HCT116 (cell line): ENCODE results near the gene NUDT2. TPM values are rescaled to one million over a fixed set of nuclear protein-coding genes. Genes with fewer than 3 reads are reported as not detected.

ENCODE experiments used
- ATAC-seq: fragments of 200-7000 bp; cut with Tn5 transposase; 2 replicates; pipeline ENCODE4 v1.9.1; 2020; ENCODE audit warnings: mild to moderate bottlenecking, moderate library complexity
- BruUV-seq: library from RNA; stranded (reverse); fragments of 400-500 nt; replicated peaks from 2 replicates; lab custom pipeline; 2021; lab: Mats Ljungman, UMichigan
- CTCF ChIA-PET: fragments of 300-600 bp; sonication (Branson Sonifier 250); formaldehyde crosslinking; loops from one replicate; lab custom pipeline; 2021; ENCODE audit warnings: antibody characterized with exemption; lab: Charles Lee
- POLR2A ChIA-PET: fragments of 300-600, 350-600 bp; sonication (Branson Sonifier 250); formaldehyde crosslinking; loops from one replicate; lab custom pipeline; 2021; ENCODE audit warnings: antibody characterized with exemption; lab: Charles Lee
- RAD21 ChIA-PET, 2 experiments: fragments of 300-600 bp; sonication (Branson Sonifier 250); formaldehyde crosslinking; loops; one replicate each; lab custom pipeline; 2023; ENCODE audit warnings: low total read pairs in 2 of 2; ENCODE audit not compliant: uncharacterized antibody in 2 of 2, unreplicated experiment in 2 of 2, low non-redundant PET in 1 of 2; lab: Charles Lee
- DNase-seq: peaks from one replicate; pipeline ENCODE4 v3.0.0-alpha.2; 2010; ENCODE audit warnings: low read depth, low spot score
- H2AFZ ChIP-seq: fragments of 200-600 bp; shearing (Covaris generic), sonication (generic); 2 replicates; pipeline ENCODE4 v1.6.1; 2017; ENCODE audit warnings: low read depth, mixed run types, mixed read lengths, antibody characterized with exemption, low read length; ENCODE audit not compliant: poor library complexity, severe bottlenecking
- H3K27ac ChIP-seq: 2 replicates; pipeline ENCODE4 v1.5.1; 2012; ENCODE audit warnings: low read depth, low read length
- H3K27me3 ChIP-seq: fragments of 200-600 bp; sonication (generic); 2 replicates; pipeline ENCODE4 v1.6.1; 2016; ENCODE audit warnings: mixed run types, low read length, mixed read lengths; ENCODE audit not compliant: insufficient read depth
- H3K36me3 ChIP-seq, 2 experiments: fragments of 200-500 bp in 1 of 2; fragments of 200-600 bp in 1 of 2; sonication (Bioruptor generic) in 1 of 2; sonication (generic) in 1 of 2; 2 replicates each; pipeline versions ENCODE4 v1.5.1 to v1.6.1; 2014 to 2016; ENCODE audit warnings: low read length in 2 of 2, inconsistent platforms in 1 of 2, mixed read lengths in 1 of 2, mixed run types in 1 of 2; ENCODE audit not compliant: insufficient read depth in 2 of 2, control insufficient read depth in 1 of 2
- H3K4me1 ChIP-seq, 2 experiments: fragments of 200-600 bp in 1 of 2; sonication (generic) in 1 of 2; 2 replicates each; pipeline versions ENCODE4 v1.5.1 to v1.6.1; 2012 to 2017; ENCODE audit warnings: low read length in 2 of 2, inconsistent platforms in 1 of 2, mild to moderate bottlenecking in 1 of 2, mixed read lengths in 1 of 2, mixed run types in 1 of 2, moderate library complexity in 1 of 2; ENCODE audit not compliant: insufficient read depth in 2 of 2, control insufficient read depth in 1 of 2
- H3K4me2 ChIP-seq: fragments of 200-600 bp; sonication (generic); 2 replicates; pipeline ENCODE4 v1.6.1; 2017; ENCODE audit warnings: mixed run types, low read length, mixed read lengths
- H3K4me3 ChIP-seq, 2 experiments: fragments of 200-600 bp in 1 of 2; sonication (generic) in 1 of 2; replicated peaks in 1 of 2; 2 replicates each; pipeline ENCODE4 v1.5.1; 2011 to 2016; ENCODE audit warnings: low read length in 2 of 2, control low read depth in 1 of 2, low read depth in 1 of 2, mild to moderate bottlenecking in 1 of 2, mixed read lengths in 1 of 2, mixed run types in 1 of 2
- H3K79me2 ChIP-seq: fragments of 200-600 bp; sonication (generic); 2 replicates; pipeline ENCODE4 v1.6.1; 2017; ENCODE audit warnings: mild to moderate bottlenecking, mixed run types, low read length, moderate library complexity, mixed read lengths; ENCODE audit not compliant: insufficient read depth
- H3K9ac ChIP-seq: fragments of 200-600 bp; sonication (generic); 2 replicates; pipeline ENCODE4 v1.6.1; 2016; ENCODE audit warnings: low read length, mixed read lengths
- H3K9me2 ChIP-seq: fragments of 200-600 bp; sonication (generic), shearing (Covaris generic); 2 replicates; pipeline ENCODE4 v1.6.1; 2017; ENCODE audit warnings: mixed run types, mild to moderate bottlenecking, moderate library complexity; ENCODE audit not compliant: insufficient read depth
- H3K9me3 ChIP-seq, 2 experiments: fragments of 200-500 bp in 1 of 2; fragments of 200-600 bp in 1 of 2; sonication (Bioruptor generic) in 1 of 2; sonication (generic) in 1 of 2; 2 replicates each; pipeline ENCODE4 v1.6.1; 2014 to 2017; ENCODE audit warnings: low read length in 2 of 2, mixed read lengths in 2 of 2, inconsistent platforms in 1 of 2, low read depth in 1 of 2, mild to moderate bottlenecking in 1 of 2, mixed run types in 1 of 2, moderate library complexity in 1 of 2; ENCODE audit not compliant: control insufficient read depth in 1 of 2, insufficient read depth in 1 of 2
- H4K20me1 ChIP-seq: fragments of 200-600 bp; sonication (generic), shearing (Covaris generic); 2 replicates; pipeline ENCODE4 v1.6.1; 2017; ENCODE audit warnings: mixed run types, mild to moderate bottlenecking, moderate library complexity; ENCODE audit not compliant: insufficient read depth
- ATF3 ChIP-seq: IDR thresholded peaks from 2 replicates; pipeline ENCODE4 v1.6.1; 2012
- CBX3 ChIP-seq: IDR thresholded peaks from 2 replicates; pipeline ENCODE4 v1.6.1; 2012; ENCODE audit warnings: low read depth
- CTCF ChIP-seq, 3 experiments: fragments of 200-600 bp in 1 of 3; sonication (generic) in 1 of 3; IDR thresholded peaks in 2 of 3; conservative IDR thresholded peaks in 1 of 3; 2 replicates each; pipeline ENCODE4 v1.5.1; 2012 to 2017; ENCODE audit warnings: low read depth in 2 of 3, low read length in 2 of 3, antibody characterized with exemption in 1 of 3, borderline replicate concordance in 1 of 3, control low read depth in 1 of 3, mild to moderate bottlenecking in 1 of 3, mixed read lengths in 1 of 3, mixed run types in 1 of 3, moderate library complexity in 1 of 3; ENCODE audit not compliant: insufficient read depth in 1 of 3
- EGR1 ChIP-seq: IDR thresholded peaks from 2 replicates; pipeline ENCODE4 v1.6.1; 2012; ENCODE audit warnings: low read depth
- ELF1 ChIP-seq: IDR thresholded peaks from 2 replicates; pipeline ENCODE4 v1.6.1; 2012; ENCODE audit warnings: low read depth, borderline replicate concordance
- EZH2phosphoT487 ChIP-seq: fragments of 200-600 bp; IDR thresholded peaks from 2 replicates; pipeline ENCODE4 v1.6.1; 2018; ENCODE audit warnings: antibody characterized with exemption, borderline replicate concordance
- FOSL1 ChIP-seq: IDR thresholded peaks from 2 replicates; pipeline ENCODE4 v1.6.1; 2012; ENCODE audit warnings: low read depth
- JUND ChIP-seq: IDR thresholded peaks from 2 replicates; pipeline ENCODE4 v1.6.1; 2012
- MAX ChIP-seq: IDR thresholded peaks from 2 replicates; pipeline ENCODE4 v1.6.1; 2012
- POLR2AphosphoS5 ChIP-seq: IDR thresholded peaks from 2 replicates; pipeline ENCODE4 v1.6.1; 2011; ENCODE audit warnings: mild to moderate bottlenecking, low read depth, low read length, moderate library complexity
- SIN3A ChIP-seq: IDR thresholded peaks from 2 replicates; pipeline ENCODE4 v1.6.1; 2012; ENCODE audit warnings: low read depth
- SP1 ChIP-seq: IDR thresholded peaks from 2 replicates; pipeline ENCODE4 v1.6.1; 2012; ENCODE audit warnings: low read depth
- SRF ChIP-seq: IDR thresholded peaks from 2 replicates; pipeline ENCODE4 v1.6.1; 2012; ENCODE audit warnings: low read depth
- TCF7L2 ChIP-seq: IDR thresholded peaks from 2 replicates; pipeline ENCODE4 v1.7.0; 2011; ENCODE audit warnings: borderline replicate concordance, inconsistent platforms; ENCODE audit not compliant: insufficient read depth, insufficient read length; ENCODE audit errors: extremely low read depth
- YY1 ChIP-seq: IDR thresholded peaks from 2 replicates; pipeline ENCODE4 v1.6.1; 2011; ENCODE audit warnings: low read length, low read depth, moderate library complexity, mild to moderate bottlenecking; ENCODE audit not compliant: insufficient replicate concordance; ENCODE audit errors: extremely low read depth
- ZBTB33 ChIP-seq: IDR thresholded peaks from 2 replicates; pipeline ENCODE4 v1.6.1; 2011; ENCODE audit warnings: mild to moderate bottlenecking, low read length, moderate library complexity; ENCODE audit not compliant: insufficient replicate concordance; ENCODE audit errors: extremely low read depth
- ZFX ChIP-seq: fragments of 450-650 bp; IDR thresholded peaks from 2 replicates; pipeline ENCODE4 v1.6.1; 2017
- ZNF274 ChIP-seq: fragments of 200-500 bp; sonication (Bioruptor generic); IDR thresholded peaks from 2 replicates; pipeline ENCODE4 v1.6.1; 2014; ENCODE audit warnings: mild to moderate bottlenecking, low read depth, low read length, inconsistent platforms
- intact Hi-C: fragments of 100-400 bp; cut with micrococcal nuclease; formaldehyde crosslinking; loops from 2 replicates; pipeline ENCODE4 v1.10.0; 2022
- total RNA-seq: library from RNA; stranded (reverse); gene quantifications from one replicate; pipeline ENCODE4 v1.2.1, GENCODE V29; 2021; ENCODE audit not compliant: unreplicated experiment

Gene NUDT2
- total RNA-seq, 1 experiment from 2014 or later, result 39.3 TPM

- TF ChIP-seq SRF (no peak), SP1 (no peak), MAX (no peak), YY1 (peak; percentile 67), JUND (no peak)
- TF ChIP-seq, all 23 proteins: peak for 5
Observed at GRCh38 chr9:34376596-34377403, 47.4 kb downstream of the NUDT2 start, which contains the start of gene MYORG (continued).

GRCh38 chr9:34377404-34377746 is 48.0 kb downstream of the NUDT2 start:
- H3K79me2 ChIP-seq, result no peaks in the 10 kb centered on the region
- intact Hi-C loops, result loop anchor here (5.0 kb wide), 3 partner anchors 120 to 250 kb away; partner anchors contain the start of genes DCAF12 and UBAP1
- H3K27me3 ChIP-seq, result no peaks in the 10 kb centered on the region
- H3K4me2 ChIP-seq, result peak overlapping the region; percentile 97
- ATAC-seq (no peak), DNase-seq (no peak)
- H3K36me3 ChIP-seq, result no peaks in the 10 kb centered on the region; a peak in 1 of 4 replicates
- ChIA-PET RAD21 (interaction anchor here in 1 of 2 experiments (1.2 kb wide), 1 partner anchor 453 kb away, joined by 3 read pairs; no protein-coding TSS in a partner anchor), CTCF (interaction anchor here (0.6 to 6.7 kb wide), 5 partner anchors 9 to 45 kb away, joined by 3 to 54 read pairs (median 3); no protein-coding TSS in a partner anchor), POLR2A (interaction anchor here (0.8 to 1.1 kb wide), 2 partner anchors 46 to 261 kb away, joined by 3 to 4 read pairs; partner anchors contain the start of gene SIGMAR1)
- H3K9me2 ChIP-seq, result no peaks in the 10 kb centered on the region
- peak overlapping the region; percentile 72 to 84 for H3K4me3 ChIP-seq
- no peak for TF ChIP-seq CBX3
- TF ChIP-seq EZH2phosphoT487, result no peak
- TF ChIP-seq MAX, result no peak
- no peak for TF ChIP-seq ATF3
- TF ChIP-seq ZFX, result no peak
- TF ChIP-seq TCF7L2, result no peak
- TF ChIP-seq ELF1, result no peak
- TF ChIP-seq SRF, result no peak
- no peak for TF ChIP-seq ZBTB33
- TF ChIP-seq SIN3A, result no peak
- TF ChIP-seq FOSL1, result no peak
- TF ChIP-seq ZNF274, result no peak
- TF ChIP-seq CTCF (IDR thresholded peaks at IDR 0.05 in 2 of 3, conservative IDR thresholded peaks at IDR 0.05 in 1 of 3; ENCODE audit: borderline replicate concordance in 1 of 3, insufficient read depth in 1 of 3, low read depth in 2 of 3, low read length in 2 of 3), result no peak
- no peak for TF ChIP-seq EGR1
- no peak for TF ChIP-seq JUND
- TF ChIP-seq POLR2AphosphoS5, result no peak
- peak overlapping the region; percentile 35 for H2AFZ ChIP-seq
- H4K20me1 ChIP-seq, result no peaks in the 10 kb centered on the region
- H3K9ac ChIP-seq, result 0 out of 2 replicates have a peak overlapping the region, but pooled peaks have one; percentile 14
- peak overlapping the region; percentile 8; the same call in 1 of the 2 replicates for H3K27ac ChIP-seq
- no TSS peak for BruUV-seq
- H3K9me3 ChIP-seq, result no peaks in the 10 kb centered on the region
- H3K4me1 ChIP-seq, result peaks cover 31 to 50% of the 10 kb centered on the region in 2 experiments
